Liver (tissue), 3 donors: Measurements from ENCODE around the gene EXD3.

ENCODE experiments used
- HNF4A ChIP-seq, 2 donors: conservative IDR thresholded peaks; 2 replicates each; pipeline ENCODE4 v1.6.1; 2016; ENCODE audit warnings: antibody characterized with exemption in 2 of 2, mild to moderate bottlenecking in 2 of 2
- JUND ChIP-seq, 2 donors: IDR thresholded peaks; 2 replicates each; pipeline ENCODE4 v1.6.1; 2016; ENCODE audit warnings: antibody characterized with exemption in 2 of 2
- MAX ChIP-seq: IDR thresholded peaks from 2 replicates; pipeline ENCODE4 v1.6.1; 2016; ENCODE audit warnings: antibody characterized with exemption
- RAD21 ChIP-seq, 2 donors: IDR thresholded peaks; 2 replicates each; pipeline ENCODE4 v1.6.1; 2016; ENCODE audit warnings: antibody characterized with exemption in 2 of 2, mild to moderate bottlenecking in 2 of 2
- RXRA ChIP-seq, 2 donors: IDR thresholded peaks; 2 replicates each; pipeline ENCODE4 v1.6.1; 2017 to 2018; ENCODE audit warnings: antibody characterized with exemption in 2 of 2, mild to moderate bottlenecking in 1 of 2
- SP1 ChIP-seq: IDR thresholded peaks from 2 replicates; pipeline ENCODE4 v1.6.1; 2018; ENCODE audit warnings: antibody characterized with exemption, mild to moderate bottlenecking
- TAF1 ChIP-seq: conservative IDR thresholded peaks from 2 replicates; pipeline ENCODE4 v1.6.1; 2016; ENCODE audit warnings: antibody characterized with exemption, mild to moderate bottlenecking
- YY1 ChIP-seq: IDR thresholded peaks from 2 replicates; pipeline ENCODE4 v1.6.1; 2016; ENCODE audit warnings: antibody characterized with exemption, mild to moderate bottlenecking
- TF ChIP-seq, protein P1 (sequence below): fragments of 150-350 bp; IDR thresholded peaks from 2 replicates; pipeline ENCODE4 v1.5.1; 2017; ENCODE audit warnings: improper control_type of control experiment, low read depth, low read length; ENCODE audit not compliant: missing input control
- TF ChIP-seq, protein P2 (sequence below): IDR thresholded peaks from 2 replicates; pipeline ENCODE4 v1.6.1; 2016; ENCODE audit warnings: antibody characterized with exemption, mild to moderate bottlenecking
- TF ChIP-seq, protein P3 (sequence below): IDR thresholded peaks from 2 replicates; pipeline ENCODE4 v1.6.1; 2016; ENCODE audit warnings: antibody characterized with exemption
- donor health status: healthy.
- donor health status: healthy.

DNA sequence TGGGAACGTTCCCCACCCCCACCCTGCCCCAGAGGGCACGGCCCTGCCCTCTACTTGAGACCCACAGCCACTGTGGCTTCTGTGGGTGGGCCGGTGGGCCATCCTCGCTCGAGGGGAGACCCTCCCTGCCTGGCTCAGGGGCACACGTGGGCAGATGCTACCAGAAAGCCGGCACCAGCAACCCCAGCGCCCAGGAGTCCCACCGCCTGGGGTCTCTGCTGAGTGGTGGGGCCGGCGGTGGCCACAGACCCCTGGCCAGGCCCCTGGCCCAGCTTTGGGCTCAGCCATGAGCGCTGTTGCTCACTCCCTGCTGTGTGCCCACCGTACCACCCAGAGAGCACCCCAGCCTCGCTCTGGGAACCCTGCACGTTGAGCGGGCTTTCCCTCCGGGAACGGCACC, 104.4 kb downstream of the EXD3 start:
- TF ChIP-seq MAX (no peak), YY1 (no peak), JUND (IDR thresholded peaks at IDR 0.05) (no peak), TAF1 (no peak), RAD21 (IDR thresholded peaks at IDR 0.05) (no peak), HNF4A (conservative IDR thresholded peaks at IDR 0.05) (no peak), SP1 (no peak), RXRA (IDR thresholded peaks at IDR 0.05) (no peak)
- TF ChIP-seq, protein P1, sequence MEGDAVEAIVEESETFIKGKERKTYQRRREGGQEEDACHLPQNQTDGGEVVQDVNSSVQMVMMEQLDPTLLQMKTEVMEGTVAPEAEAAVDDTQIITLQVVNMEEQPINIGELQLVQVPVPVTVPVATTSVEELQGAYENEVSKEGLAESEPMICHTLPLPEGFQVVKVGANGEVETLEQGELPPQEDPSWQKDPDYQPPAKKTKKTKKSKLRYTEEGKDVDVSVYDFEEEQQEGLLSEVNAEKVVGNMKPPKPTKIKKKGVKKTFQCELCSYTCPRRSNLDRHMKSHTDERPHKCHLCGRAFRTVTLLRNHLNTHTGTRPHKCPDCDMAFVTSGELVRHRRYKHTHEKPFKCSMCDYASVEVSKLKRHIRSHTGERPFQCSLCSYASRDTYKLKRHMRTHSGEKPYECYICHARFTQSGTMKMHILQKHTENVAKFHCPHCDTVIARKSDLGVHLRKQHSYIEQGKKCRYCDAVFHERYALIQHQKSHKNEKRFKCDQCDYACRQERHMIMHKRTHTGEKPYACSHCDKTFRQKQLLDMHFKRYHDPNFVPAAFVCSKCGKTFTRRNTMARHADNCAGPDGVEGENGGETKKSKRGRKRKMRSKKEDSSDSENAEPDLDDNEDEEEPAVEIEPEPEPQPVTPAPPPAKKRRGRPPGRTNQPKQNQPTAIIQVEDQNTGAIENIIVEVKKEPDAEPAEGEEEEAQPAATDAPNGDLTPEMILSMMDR = no peak
- TF ChIP-seq, protein P2, sequence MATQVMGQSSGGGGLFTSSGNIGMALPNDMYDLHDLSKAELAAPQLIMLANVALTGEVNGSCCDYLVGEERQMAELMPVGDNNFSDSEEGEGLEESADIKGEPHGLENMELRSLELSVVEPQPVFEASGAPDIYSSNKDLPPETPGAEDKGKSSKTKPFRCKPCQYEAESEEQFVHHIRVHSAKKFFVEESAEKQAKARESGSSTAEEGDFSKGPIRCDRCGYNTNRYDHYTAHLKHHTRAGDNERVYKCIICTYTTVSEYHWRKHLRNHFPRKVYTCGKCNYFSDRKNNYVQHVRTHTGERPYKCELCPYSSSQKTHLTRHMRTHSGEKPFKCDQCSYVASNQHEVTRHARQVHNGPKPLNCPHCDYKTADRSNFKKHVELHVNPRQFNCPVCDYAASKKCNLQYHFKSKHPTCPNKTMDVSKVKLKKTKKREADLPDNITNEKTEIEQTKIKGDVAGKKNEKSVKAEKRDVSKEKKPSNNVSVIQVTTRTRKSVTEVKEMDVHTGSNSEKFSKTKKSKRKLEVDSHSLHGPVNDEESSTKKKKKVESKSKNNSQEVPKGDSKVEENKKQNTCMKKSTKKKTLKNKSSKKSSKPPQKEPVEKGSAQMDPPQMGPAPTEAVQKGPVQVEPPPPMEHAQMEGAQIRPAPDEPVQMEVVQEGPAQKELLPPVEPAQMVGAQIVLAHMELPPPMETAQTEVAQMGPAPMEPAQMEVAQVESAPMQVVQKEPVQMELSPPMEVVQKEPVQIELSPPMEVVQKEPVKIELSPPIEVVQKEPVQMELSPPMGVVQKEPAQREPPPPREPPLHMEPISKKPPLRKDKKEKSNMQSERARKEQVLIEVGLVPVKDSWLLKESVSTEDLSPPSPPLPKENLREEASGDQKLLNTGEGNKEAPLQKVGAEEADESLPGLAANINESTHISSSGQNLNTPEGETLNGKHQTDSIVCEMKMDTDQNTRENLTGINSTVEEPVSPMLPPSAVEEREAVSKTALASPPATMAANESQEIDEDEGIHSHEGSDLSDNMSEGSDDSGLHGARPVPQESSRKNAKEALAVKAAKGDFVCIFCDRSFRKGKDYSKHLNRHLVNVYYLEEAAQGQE = no peak
- TF ChIP-seq, protein P3, sequence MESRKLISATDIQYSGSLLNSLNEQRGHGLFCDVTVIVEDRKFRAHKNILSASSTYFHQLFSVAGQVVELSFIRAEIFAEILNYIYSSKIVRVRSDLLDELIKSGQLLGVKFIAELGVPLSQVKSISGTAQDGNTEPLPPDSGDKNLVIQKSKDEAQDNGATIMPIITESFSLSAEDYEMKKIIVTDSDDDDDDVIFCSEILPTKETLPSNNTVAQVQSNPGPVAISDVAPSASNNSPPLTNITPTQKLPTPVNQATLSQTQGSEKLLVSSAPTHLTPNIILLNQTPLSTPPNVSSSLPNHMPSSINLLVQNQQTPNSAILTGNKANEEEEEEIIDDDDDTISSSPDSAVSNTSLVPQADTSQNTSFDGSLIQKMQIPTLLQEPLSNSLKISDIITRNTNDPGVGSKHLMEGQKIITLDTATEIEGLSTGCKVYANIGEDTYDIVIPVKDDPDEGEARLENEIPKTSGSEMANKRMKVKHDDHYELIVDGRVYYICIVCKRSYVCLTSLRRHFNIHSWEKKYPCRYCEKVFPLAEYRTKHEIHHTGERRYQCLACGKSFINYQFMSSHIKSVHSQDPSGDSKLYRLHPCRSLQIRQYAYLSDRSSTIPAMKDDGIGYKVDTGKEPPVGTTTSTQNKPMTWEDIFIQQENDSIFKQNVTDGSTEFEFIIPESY = no peak
